GM19240 (cell line): ENCODE measurements around the gene SH3BP1.
A peak's percentile ranks its signal among the peaks of the same experiment; 100 is the strongest.
"Not testable (repeated sequence)": the region's sequence is repeated elsewhere in the genome, so short reads cannot be mapped to it uniquely, and the experiment has no call there.

Experiments
- DNase-seq: peaks from one replicate; pipeline ENCODE4 v3.0.0; 2011; ENCODE audit warnings: low spot score; ENCODE audit not compliant: insufficient read length

SH3BP1 gene

DNA sequence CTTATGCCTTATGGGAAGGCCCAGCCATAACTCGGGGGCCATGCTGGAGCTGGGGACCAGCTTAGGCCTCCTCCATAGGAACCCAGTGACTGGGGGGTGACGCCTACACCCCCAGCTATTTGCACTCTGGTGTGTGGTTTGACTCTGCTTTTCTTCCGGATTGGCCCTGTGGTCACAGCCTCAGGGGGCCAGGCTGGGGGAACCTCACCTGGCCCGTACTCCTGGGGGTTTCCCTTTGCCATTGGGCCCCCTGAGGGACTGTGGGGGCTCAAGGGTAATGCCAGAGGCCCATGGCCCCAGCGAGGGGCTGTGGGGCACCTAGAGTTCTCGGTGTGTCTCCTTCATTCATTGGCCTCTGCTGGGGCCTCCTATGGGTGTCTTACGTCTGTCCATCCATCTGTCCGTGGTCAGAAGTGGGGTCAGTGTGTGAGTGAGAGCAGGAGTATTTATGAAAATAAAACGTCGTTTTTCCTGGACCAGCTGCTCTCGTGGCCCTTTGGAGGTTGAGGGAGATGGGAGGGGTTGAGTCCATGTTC, 6.3 kb upstream of the SH3BP1 start:
- peak; percentile 69 for DNase-seq

DNA sequence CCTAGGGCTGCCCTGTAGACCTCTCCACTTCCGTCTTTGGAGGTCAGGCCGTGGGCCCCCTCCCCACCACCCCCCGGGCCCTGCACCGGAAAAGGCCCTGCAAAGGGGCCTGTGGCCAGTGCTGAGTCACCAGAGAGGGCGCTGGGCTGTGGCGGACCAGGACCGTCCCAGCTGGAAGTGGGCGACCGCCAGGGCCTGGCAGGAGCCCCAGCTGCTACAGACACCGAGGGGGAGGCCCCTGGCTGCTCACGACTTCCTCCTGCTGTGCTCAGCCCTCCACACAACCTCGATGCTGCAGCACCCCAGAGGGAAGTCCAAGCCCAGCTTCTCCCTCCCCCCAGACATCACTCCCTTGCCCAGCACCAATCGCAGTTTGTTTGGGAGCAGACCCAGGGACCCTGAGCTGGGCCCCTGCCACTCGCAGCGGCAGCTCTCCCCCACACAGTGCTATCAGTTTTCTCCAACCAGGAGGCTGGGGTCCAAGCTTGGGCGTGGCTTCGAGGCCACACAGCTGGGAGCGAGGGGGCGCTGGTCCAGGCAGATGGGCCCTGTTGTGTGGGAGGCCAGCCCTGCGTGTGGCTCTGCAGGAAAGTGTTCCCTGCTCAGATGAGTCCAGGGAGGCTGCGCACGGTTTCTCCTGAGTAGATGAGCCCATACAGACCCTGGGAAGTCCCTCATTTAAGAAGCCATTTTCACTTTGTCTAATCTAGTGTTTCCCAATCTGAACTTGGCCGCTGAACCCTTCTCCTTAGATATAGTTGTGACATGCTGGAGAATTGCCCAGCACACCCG, 5.6 kb upstream of the SH3BP1 start:
- peak; percentile 80 for DNase-seq

DNA sequence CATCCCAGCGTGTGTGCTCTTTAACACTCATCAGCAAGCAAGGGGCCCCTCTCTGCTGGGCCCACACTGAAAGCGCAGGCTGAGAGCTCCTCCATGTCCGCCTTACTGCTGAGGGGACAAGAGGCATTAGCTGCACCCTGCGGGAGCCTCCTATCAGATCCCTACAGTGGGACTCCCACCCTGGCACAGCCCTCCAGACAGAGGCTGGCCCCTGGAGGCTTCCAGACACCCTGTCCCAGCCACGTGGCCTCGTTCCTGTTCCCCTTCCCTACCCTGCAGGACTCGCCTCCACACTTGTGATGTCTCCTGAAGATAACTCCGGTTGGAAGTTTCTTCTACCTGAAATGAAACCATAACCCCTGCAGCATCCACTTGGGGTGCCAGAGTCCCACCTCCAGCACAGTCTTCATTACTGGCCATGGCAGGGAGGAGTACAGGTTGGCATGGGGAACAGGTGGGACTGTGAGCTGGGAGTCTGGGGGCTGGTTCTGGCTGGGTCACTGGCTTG, 5.0 kb upstream of the SH3BP1 start:
- DNase-seq, result no peak

DNA sequence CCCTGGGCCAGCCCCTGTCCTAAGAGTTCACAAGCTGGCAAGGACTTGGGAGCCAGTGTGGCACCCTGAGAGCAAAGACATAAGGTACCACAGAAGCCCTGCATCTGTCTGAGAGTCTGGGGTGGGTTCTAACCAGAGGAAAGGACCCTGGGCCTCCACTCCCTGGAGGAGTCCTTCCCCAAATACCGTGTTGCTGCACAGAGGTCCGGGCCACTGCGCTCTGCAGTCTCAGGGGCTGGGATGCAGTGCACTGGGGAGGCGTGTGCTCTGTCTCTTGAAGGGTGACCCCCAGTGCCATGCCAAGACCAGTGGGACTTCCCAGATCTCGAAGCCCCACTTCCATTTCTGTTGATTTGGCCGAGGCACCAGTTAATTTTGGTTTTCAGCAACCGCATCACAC, 4.3 kb upstream of the SH3BP1 start:
- DNase-seq, result no peak

DNA sequence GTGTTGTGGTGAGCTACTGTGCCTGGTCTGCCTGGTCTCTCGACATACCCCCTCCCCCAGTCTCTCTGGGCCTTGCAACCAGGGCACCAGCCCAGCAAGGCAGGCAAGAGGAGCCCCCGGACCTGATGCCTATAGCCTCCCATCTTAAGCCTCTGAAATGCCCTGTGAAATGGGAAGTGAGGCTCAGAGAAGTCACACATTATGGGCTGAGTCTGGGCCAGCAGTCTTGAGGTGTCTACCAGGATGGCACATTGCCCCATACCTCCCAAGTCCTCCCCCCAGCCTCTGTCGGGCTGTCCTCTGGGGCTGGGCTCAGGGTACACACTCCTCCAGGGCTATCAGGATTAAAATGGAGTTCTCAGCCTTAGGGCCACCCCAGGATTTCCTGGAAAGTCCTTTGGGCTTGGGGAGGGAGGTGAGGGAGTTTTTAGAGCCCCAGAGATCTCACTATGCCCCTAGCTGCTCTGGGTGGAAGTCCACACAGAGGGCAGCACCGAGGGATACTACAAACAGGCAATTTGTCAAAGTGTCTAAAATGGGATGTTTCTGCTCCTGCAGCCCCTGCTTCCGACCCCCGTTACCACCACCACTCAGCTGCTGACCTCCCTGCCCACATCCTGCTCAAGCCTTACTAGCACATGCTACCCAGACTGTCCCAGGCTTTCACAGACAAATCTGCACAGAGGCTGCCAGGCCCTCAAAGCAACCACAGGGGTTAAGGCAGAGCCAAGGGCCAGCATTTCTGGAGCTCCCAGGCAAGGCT, 3.1 kb upstream of the SH3BP1 start:
- no peak for DNase-seq

DNA sequence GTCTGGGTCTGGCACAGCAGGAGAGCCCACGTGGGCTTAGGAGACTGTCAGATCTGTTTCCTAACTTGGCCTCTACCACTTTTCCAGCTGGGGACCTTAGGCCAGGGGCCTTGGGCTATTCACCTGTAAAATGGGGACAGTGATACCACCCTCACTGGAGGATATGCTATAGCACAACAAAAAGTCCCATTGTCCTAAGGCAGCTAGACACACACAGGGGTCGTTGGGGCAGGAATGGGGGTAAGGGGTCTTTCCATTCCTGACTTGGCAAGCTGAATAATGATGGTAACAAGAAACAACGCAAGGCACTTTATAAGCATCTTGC, 2.6 kb upstream of the SH3BP1 start:
- DNase-seq, result no peak

DNA sequence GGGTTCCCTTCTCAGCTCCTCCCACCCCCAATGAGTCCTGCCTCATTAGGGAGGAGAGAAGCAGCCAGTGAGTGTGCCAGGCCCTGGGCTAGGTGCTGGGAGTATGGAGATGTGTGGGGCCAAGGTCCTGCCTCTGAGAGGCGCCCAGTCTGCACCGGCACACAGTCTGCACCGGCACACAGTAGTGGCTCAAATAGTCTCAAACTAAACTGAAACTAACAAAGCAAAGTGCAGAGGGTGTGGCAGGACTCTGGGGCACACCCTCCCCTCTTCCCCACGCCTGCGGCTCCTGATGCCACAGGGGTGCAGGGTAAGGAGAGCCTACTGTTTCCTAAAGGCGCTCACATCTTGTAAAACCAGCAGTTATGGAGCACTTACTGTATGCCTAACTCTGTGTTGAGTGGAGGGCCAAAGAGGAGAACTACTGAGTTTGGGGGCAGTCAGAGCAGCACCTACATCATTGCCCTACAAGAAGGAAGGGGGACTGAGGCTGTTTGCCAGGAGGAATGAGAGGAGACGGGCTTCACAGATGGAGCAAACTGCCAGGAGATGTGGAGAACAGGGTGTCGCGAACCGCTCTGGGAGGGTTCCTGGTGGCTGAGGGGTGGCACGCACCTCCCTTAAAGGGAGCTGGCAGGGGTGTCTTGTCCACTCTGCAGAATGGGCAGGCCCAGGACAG, 939 bp upstream of the SH3BP1 start:
- no peak for DNase-seq

DNA sequence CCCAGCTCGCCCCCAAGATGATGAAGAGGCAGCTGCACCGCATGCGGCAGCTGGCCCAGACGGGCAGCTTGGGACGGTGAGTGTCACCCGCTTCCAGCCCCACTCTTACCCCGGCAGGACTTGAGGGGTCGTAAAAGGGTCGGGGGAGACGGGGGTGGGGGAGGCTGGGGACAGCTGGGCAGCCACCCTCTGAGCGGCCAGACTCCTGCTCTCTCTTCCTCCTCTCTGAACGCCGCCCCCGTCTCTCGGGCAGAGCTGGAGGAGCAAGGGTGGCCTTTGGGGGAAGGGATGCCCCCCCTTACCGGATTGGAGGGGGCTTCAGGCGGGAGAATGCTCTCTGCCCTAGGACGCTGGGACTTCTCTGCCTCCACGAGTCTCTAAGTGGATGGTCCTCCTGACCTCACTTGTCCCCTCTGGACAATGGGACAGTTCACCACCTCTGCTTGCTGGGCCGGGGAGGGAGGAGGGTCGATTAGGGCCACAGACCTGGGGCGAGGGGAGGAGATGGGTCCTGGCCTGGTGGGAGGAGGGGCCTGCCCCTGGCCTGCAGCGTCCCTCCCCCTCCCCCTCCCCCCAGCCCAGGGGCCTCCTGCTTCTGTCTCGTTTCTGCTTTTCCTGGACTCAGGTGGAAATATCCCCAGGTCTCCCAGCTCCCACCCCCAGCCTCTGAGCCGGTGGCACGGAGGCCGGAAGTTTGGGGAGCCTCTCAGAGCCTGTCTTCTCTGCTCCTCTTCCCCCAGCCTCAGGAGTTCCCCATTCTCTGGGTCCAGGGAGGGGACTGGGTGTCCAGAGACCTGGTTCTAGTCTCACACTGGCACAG, 512 bp downstream of the SH3BP1 start:
- peak; percentile 47 for DNase-seq

DNA sequence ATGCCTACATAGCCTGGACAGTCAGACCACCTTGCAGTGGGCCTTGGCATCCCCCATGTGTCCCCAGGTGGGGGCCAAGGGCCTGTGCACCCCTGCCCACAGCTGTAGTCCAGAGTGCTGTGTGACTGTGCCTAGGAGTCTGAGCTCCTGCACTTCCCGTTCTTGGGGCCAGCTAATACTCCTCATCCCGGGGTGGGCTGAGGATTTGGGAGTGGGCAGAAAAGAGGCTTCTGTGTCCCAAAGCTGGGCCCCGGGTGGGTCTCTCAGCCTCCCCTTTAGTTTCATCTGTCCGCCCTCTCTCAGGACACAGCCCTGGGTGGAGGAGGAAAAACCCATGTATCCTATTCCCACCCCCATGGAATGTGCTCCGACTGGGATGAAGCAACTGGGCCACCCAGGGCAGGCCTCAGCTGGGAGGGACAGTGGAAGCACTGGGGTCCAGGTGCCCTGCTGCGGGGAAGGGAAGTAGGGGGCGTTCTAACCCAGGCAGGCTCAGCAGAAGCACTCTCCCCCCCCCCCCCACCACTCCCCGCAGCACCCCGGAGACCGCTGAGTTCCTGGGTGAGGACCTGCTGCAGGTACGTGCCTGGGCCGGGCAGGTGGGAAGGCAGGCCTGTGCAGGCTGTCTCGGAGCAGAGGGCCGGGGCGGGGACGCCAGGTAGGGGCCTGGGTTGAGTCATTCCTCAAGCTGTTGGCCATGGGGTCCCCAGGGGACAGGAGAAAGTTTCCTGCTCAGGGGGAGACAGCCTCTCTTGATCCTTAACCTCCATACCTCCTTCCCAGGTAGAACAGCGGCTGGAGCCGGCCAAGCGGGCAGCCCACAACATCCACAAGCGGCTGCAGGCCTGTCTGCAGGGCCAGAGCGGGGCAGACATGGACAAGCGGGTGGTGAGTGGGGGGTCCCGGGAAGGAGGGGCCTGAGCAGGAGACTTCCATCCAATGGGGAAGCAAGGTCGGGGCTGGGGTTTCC, 1.4 kb downstream of the SH3BP1 start:
- DNase-seq, result no peak

DNA sequence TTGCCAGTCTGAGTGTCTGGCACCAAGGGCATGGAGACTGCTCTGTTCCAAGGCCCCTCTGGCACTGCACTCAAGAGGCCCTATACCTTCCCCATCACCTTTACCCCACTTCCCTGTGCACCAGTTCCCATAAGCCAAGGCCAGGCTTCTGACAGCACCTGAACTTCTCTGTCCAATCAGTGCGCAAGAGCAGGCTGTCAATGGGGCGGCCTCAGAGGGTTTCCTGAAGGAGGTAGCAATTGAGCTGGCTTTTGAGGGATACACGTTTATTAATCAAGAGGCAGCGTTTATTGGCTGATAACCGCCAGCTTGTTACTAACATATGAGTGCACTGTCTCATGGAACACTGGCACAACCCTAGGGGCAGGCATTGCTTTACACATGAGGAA, 2.1 kb downstream of the SH3BP1 start:
- DNase-seq, result no peak

DNA sequence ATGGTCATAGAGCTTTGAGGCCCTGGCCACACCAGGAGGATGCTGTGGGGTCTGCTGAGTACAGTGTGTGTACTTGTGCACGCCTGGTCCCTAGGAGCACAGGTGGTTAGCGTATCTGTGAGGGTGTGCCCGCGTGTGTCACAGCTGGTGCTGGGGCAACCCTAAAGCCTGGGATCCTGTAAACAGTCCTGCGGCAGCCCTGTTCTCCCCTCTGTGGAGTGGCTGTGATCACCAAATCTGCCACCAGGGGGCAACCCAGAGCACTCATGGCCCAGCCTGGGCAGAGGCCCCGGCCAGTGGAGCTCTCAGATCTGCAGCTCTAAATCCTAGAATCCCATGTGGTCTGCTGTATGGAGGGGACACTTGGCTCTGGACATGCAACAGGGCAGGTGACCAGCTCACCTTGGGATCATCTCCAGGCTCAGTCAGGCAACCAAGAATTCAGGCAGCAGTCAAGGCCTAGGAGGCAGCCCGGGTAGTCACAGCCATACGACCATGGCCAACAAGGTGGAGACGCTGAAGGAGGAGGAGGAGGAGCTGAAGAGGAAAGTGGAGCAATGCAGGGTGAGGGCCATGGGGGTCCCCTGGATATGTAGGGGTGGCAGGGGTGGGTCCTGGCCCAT, 3.9 kb downstream of the SH3BP1 start:
- DNase-seq, result peak; percentile 84

DNA sequence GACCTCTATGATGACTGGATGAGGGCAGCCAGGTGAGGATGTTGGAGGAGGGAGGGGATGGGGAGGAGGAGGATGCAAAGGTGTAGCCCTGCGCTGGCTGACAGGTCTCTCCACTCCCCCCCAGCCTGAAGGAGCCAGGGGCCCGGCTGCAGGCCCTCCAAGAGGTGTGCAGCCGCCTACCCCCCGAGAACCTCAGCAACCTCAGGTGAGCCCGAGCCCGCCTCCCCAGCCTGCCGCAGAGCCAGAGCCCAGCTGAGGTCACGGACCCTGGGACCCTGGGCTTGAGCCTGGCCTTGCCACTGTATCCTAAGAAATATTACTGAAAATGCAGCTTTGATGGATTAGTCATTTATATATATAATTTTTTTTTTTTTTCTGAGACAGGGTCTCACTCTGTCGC, 7.8 kb downstream of the SH3BP1 start:
- DNase-seq, result no peak

DNA sequence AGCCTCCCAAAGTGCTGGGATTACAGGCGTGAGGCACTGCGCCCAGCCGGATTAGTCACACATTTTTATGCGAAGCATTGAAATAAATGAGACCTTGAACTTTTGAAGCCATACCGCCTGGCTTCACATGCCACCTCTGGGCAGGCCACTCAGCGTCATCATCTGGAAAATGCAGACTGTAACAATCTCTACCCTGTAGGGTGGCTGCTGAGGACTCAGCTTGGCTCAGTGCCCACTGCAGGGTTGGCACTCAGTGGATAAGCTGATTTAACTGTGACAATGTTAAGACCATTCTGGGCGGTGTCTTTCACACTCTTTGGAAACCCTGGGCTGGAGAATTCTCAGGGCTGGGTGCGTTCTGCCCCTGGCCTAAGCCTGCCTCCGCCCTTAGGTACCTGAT, 8.5 kb downstream of the SH3BP1 start:
- no peak for DNase-seq

DNA sequence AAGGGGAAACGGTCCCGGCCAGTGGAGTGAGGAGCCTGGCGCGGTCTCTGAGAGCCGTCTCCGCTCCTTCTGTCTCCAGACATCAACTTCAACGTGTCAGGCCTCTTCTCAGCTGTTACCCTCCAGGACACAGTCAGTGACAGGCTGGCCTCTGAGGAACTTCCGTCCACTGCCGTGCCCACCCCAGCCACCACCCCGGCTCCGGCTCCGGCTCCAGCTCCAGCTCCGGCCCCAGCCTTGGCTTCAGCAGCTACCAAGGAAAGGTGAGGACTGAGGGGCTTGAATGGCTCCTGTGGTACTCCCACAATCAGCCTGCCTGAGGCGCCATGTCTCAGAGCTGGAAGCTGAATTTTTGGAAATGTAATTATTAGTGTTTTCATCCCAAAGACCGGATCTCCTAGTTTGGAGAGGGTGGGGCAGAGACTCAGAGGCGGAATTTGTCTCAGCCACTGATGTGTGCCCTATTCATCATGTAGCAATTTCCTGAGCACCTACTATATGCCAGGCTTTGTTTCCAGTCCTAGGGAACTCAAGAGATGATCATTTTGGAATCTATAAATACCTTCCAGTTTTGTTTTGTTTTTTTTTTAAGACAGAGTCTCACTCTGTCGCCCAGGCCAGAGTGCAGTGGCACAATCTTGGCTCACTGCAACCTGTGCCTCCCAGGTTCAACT, 11.1 kb downstream of the SH3BP1 start:
- DNase-seq, result no peak

DNA sequence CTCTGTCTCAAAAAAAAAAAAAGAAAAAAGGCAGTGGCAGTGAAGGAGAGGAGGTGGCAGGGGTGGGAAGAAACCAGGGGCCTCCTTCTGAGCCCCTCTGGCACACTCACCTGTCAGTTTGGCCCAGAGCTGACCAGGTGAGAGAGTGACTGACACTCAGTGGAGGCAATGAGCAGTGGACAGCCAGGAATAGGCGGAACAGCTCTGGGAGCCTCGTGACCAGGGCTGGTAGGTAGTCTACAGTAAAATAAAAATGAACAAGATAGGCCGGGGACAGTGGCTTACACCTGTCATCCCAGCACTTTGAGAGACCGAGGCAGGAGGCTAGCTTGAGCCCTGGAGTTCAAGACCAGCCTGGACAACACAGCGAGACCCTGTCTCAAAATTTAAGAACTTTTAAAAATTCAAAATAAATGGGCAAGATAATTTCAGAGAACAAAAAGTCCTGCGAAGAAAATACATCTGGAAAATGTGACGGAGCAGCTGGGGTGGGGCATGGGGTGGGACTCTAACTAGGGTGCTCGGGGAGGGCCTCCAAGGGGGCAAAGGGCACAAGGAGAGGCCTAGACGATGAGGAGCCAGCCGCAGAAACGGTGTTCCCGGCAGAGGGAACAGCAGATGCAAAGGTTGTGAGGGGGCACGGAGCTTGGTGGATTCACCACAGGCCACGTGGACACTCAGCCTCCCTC, 15.2 kb downstream of the SH3BP1 start:
- DNase-seq, result no peak

DNA sequence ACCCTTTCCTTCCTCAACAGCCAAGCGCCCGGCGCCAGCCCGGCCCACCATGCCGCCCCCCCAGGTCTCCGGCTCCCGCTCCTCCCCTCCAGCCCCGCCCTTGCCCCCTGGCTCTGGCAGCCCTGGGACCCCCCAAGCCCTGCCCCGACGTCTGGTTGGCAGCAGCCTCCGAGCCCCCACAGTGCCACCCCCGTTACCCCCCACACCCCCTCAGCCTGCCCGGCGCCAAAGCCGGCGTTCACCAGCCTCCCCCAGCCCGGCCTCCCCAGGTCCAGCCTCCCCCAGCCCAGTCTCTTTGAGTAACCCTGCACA, 15.7 kb downstream of the SH3BP1 start:
- no peak for DNase-seq

DNA sequence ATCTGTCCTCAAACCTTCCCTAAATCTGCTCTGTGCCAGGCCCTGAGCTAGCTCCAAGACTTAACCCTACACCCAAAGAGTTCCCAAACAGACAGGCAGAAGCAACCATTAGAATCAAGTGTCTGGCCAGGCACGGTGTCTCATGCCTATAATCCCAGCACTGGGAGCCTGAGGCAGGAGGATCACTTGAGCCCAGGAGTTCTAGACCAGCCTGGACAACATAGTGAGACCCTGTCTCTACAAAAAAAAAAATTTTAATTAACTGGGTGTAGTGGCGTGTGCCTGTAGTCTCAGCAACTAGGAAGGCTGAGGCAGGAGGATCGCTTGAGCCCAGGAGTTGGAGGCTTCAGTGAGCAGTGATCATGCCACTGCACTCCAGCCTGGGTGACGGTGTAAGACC, 17.1 kb downstream of the SH3BP1 start:
- not testable (repeated sequence) for DNase-seq

DNA sequence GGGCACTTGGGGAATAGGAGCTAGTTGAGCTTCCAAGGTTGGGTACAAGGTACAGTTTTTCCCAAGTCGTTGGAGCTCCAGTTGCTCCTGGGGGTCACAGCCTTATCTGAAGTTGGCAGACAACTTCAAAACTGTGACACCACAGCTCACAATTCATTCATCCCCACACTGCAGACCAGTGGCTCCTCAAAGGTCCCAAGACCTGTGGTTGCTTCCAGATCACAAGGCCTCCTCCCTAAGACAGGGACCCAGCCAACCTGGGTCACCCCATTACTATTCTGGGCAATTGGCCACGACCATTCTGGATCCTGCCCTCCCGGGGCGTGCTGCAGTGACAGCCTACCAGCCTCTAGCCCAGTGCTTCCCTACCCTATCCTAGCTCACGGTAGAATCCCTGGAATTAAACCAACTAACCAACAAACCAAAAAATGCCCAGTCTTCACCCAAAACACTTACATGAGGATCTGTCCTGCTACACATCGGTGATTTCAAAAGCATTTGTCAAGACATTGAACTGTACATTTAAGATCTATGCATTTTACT, 18.2 kb downstream of the SH3BP1 start:
- peak; percentile 29 for DNase-seq
